ENCODE results near the gene MRPS26.

DNA sequence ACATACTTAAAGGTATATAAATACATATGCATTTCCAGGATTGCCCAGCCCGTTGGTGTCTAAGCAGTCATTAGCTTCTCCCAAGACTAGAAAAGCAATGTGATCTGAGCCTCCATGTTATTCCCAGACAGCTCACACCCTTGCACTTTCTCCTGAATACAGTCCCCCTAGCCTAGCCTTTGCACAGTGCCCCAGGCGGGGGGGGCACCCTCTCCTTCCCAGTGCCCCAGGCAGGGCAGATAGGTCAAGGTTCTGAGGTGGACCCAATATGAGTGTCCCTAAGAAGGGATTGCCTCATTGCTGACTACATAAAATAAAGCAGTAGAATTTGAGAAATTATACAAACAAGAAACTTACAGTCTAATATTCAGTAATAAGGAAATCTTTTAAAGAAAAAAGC lies 17.9 kb upstream of the MRPS26 start:
- TF ChIP-seq CTCF (IDR thresholded peaks at IDR 0.05): no peak
- TF ChIP-seq POLR2AphosphoS5 (IDR thresholded peaks at IDR 0.05; ENCODE audit: insufficient read depth in 1 of 2, low read depth in 1 of 2): no peak
- TF ChIP-seq POLR2A (IDR thresholded peaks at IDR 0.05): no peak
